H9 (cell line): ENCODE measurements around the gene POMGNT2. TPM values are rescaled to one million over a fixed set of nuclear protein-coding genes. Genes with fewer than 3 reads are reported as not detected.

ENCODE experiments used
- DNase-seq: peaks from one replicate; pipeline ENCODE4 v3.0.0-alpha.2; 2017
- H2AFZ ChIP-seq: one replicate; pipeline ENCODE4 v1.6.1; 2013; ENCODE audit warnings: mild to moderate bottlenecking, low read length, control low read depth, moderate library complexity
- H2AK5ac ChIP-seq: 2 replicates; pipeline ENCODE4 v1.6.1; 2013; ENCODE audit warnings: low read length, control low read depth, mixed read lengths; ENCODE audit not compliant: insufficient read length
- H2BK120ac ChIP-seq: one replicate; pipeline ENCODE4 v1.6.1; 2013; ENCODE audit warnings: low read depth, mild to moderate bottlenecking, low read length, control low read depth, inconsistent platforms; ENCODE audit not compliant: poor library complexity, severe bottlenecking
- H2BK12ac ChIP-seq: 2 replicates; pipeline ENCODE4 v1.6.1; 2013; ENCODE audit warnings: low read length, control low read depth, mixed read lengths, low read depth; ENCODE audit not compliant: insufficient read length
- H2BK15ac ChIP-seq: 2 replicates; pipeline ENCODE4 v1.6.1; 2013; ENCODE audit warnings: low read depth, low read length, control low read depth
- H2BK20ac ChIP-seq: one replicate; pipeline ENCODE4 v1.6.1; 2013; ENCODE audit warnings: low read depth, mild to moderate bottlenecking, low read length, control low read depth, inconsistent platforms; ENCODE audit not compliant: poor library complexity, severe bottlenecking
- H2BK5ac ChIP-seq: 2 replicates; pipeline ENCODE4 v1.6.1; 2013; ENCODE audit warnings: low read length, control low read depth, mixed read lengths; ENCODE audit not compliant: insufficient read length
- H3K14ac ChIP-seq: 2 replicates; pipeline ENCODE4 v1.6.1; 2013; ENCODE audit warnings: low read length, control low read depth; ENCODE audit not compliant: insufficient read depth
- H3K18ac ChIP-seq: 2 replicates; pipeline ENCODE4 v1.6.1; 2013; ENCODE audit warnings: low read depth, mild to moderate bottlenecking, mixed read lengths, low read length, control low read depth; ENCODE audit not compliant: insufficient read length
- H3K23ac ChIP-seq: 2 replicates; pipeline ENCODE4 v1.6.1; 2013; ENCODE audit warnings: low read length, control low read depth, mixed read lengths, low read depth; ENCODE audit not compliant: insufficient read length
- H3K23me2 ChIP-seq: 2 replicates; pipeline ENCODE4 v1.6.1; 2013; ENCODE audit warnings: low read depth, mild to moderate bottlenecking, mixed read lengths, low read length, control low read depth; ENCODE audit not compliant: insufficient read length, poor library complexity, severe bottlenecking
- H3K27ac ChIP-seq: 2 replicates; pipeline ENCODE4 v1.5.1; 2013; ENCODE audit warnings: low read length, control low read depth, mixed read lengths, low read depth; ENCODE audit not compliant: insufficient read length
- H3K27me3 ChIP-seq: 2 replicates; pipeline ENCODE4 v1.6.1; 2013; ENCODE audit warnings: low read length, control low read depth, inconsistent platforms; ENCODE audit not compliant: insufficient read depth
- H3K4ac ChIP-seq: 2 replicates; pipeline ENCODE4 v1.6.1; 2013; ENCODE audit warnings: low read depth, mild to moderate bottlenecking, control low read depth, inconsistent platforms, low read length, moderate library complexity
- H3K4me1 ChIP-seq: 2 replicates; pipeline ENCODE4 v1.6.1; 2013; ENCODE audit warnings: low read length, control low read depth, inconsistent platforms; ENCODE audit not compliant: insufficient read depth
- H3K4me2 ChIP-seq: 2 replicates; pipeline ENCODE4 v1.6.1; 2013; ENCODE audit warnings: low read length, control low read depth, mixed read lengths; ENCODE audit not compliant: insufficient read length, insufficient read depth
- H3K56ac ChIP-seq: 2 replicates; pipeline ENCODE4 v1.6.1; 2013; ENCODE audit warnings: low read depth, mild to moderate bottlenecking, mixed read lengths, low read length, control low read depth; ENCODE audit not compliant: insufficient read length
- H3K79me1 ChIP-seq: 2 replicates; pipeline ENCODE4 v1.6.1; 2013; ENCODE audit warnings: low read depth, mild to moderate bottlenecking, moderate library complexity, low read length, control low read depth, inconsistent platforms; ENCODE audit not compliant: insufficient read depth, poor library complexity, severe bottlenecking
- H3K79me2 ChIP-seq: 2 replicates; pipeline ENCODE4 v1.6.1; 2013; ENCODE audit warnings: low read length, control low read depth, inconsistent platforms; ENCODE audit not compliant: insufficient read depth
- H3K9ac ChIP-seq: 2 replicates; pipeline ENCODE4 v1.6.1; 2013; ENCODE audit warnings: low read length, control low read depth, mixed read lengths; ENCODE audit not compliant: insufficient read length; ENCODE audit errors: extremely low read depth
- H3K9me3 ChIP-seq: one replicate; pipeline ENCODE4 v1.6.1; 2013; ENCODE audit warnings: low read depth, low read length, inconsistent platforms; ENCODE audit not compliant: control insufficient read depth
- H3T11ph ChIP-seq: one replicate; pipeline ENCODE4 v1.6.1; 2013; ENCODE audit warnings: mild to moderate bottlenecking, low read length, control low read depth, inconsistent platforms
- H4K20me1 ChIP-seq: one replicate; pipeline ENCODE4 v1.6.1; 2013; ENCODE audit not compliant: control insufficient read depth, insufficient read length, insufficient read depth
- H4K5ac ChIP-seq: 2 replicates; pipeline ENCODE4 v1.6.1; 2013; ENCODE audit warnings: low read depth, mild to moderate bottlenecking, mixed read lengths, low read length, control low read depth; ENCODE audit not compliant: insufficient read length
- H4K8ac ChIP-seq: replicated peaks from 2 replicates; pipeline ENCODE4 v1.6.1; 2013; ENCODE audit warnings: low read length, control low read depth, mixed read lengths, low read depth; ENCODE audit not compliant: insufficient read length
- H4K91ac ChIP-seq: 2 replicates; pipeline ENCODE4 v1.6.1; 2013; ENCODE audit warnings: low read depth, mild to moderate bottlenecking, moderate library complexity, mixed read lengths, low read length, control low read depth; ENCODE audit not compliant: insufficient read length
- H3K27ac Mint-ChIP-seq, 3 experiments: 2 replicates in 2 of 3; 3 replicates in 1 of 3; pipeline ENCODE4 v1.8.0; 2020 to 2021; ENCODE audit warnings: mixed read lengths in 3 of 3, mild to moderate bottlenecking in 1 of 3, moderate library complexity in 1 of 3
- H3K27me3 Mint-ChIP-seq: 2 replicates; pipeline ENCODE4 v1.8.0; 2021; ENCODE audit warnings: low read depth, mild to moderate bottlenecking, moderate library complexity, mixed read lengths
- H3K36me3 Mint-ChIP-seq, 3 experiments: 2 replicates in 2 of 3; 3 replicates in 1 of 3; pipeline ENCODE4 v1.8.0; 2020 to 2021; ENCODE audit warnings: low read depth in 3 of 3, mixed read lengths in 3 of 3; ENCODE audit not compliant: insufficient read depth in 1 of 3
- H3K4me1 Mint-ChIP-seq, 2 experiments: 2 replicates each; pipeline ENCODE4 v1.8.0; 2020; ENCODE audit warnings: mixed read lengths in 2 of 2
- H3K4me3 Mint-ChIP-seq, 2 experiments: 2 replicates in 1 of 2; 3 replicates in 1 of 2; pipeline ENCODE4 v1.8.0; 2020 to 2021; ENCODE audit warnings: mild to moderate bottlenecking in 2 of 2, mixed read lengths in 2 of 2, moderate library complexity in 1 of 2
- H3K9me3 Mint-ChIP-seq, 2 experiments: 2 replicates in 1 of 2; 3 replicates in 1 of 2; pipeline ENCODE4 v1.8.0; 2020; ENCODE audit warnings: mild to moderate bottlenecking in 2 of 2, mixed read lengths in 2 of 2, moderate library complexity in 1 of 2
- CTCF ChIP-seq: fragments of 200-600 bp; sonication (generic); conservative IDR thresholded peaks from 3 replicates; pipeline ENCODE4 v1.8.0; 2021; ENCODE audit warnings: antibody characterized with exemption, mild to moderate bottlenecking
- WGBS: extraction: QIAGEN DNeasy Blood & Tissue Kit; methylation state at CpG from one replicate; pipeline ENCODE4 v1.1.7; 2013; ENCODE audit warnings: missing lambda C conversion rate, low lambda C conversion rate, mixed read lengths; ENCODE audit not compliant: insufficient read length; ENCODE audit errors: extremely low coverage; 5-methylcytosine and 5-hydroxymethylcytosine counted together
- total RNA-seq: library from RNA; stranded (reverse); gene quantifications from 2 replicates; pipeline ENCODE4 v1.2.1, GENCODE V29; 2021

POMGNT2 gene
- total RNA-seq, 1 experiment from 2014 or later: 14.0 TPM

DNA sequence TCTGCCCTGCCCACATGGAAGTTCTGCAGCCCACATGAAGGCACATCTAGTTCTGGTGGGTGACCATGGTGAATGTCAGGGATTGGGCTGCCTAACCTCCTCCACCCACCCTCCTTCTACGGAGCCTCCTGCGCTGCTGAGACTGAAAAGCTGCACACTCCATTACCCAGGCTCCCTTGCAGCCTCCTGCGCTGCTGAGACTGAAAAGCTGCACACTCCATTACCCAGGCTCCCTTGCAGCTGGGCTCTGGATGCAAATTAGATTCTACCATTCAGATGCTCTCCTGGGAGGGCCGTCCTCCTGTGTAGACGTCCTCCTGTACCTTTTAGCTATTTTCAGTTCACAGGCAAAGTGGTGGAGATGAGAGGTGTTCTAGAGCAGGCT, 32.1 kb downstream of the POMGNT2 start:
- Histone ChIP-seq H2BK20ac (no peak overlapping the region), H3K4me2 (no peak overlapping the region), H3K79me2 (no peaks in the 10 kb centered on the region), H4K5ac (no peak overlapping the region), H2BK15ac (no peak overlapping the region), H3T11ph (no peak overlapping the region), H3K9ac (no peak overlapping the region), H3K27me3 (no peaks in the 10 kb centered on the region), H3K18ac (no peak overlapping the region), H2BK5ac (no peak overlapping the region), H3K4me1 (no peaks in the 10 kb centered on the region), H3K4ac (no peak overlapping the region), H4K20me1 (no peaks in the 10 kb centered on the region), H3K23me2 (no peaks in the 10 kb centered on the region), H3K23ac (no peak overlapping the region), H3K14ac (no peak overlapping the region), H2AK5ac (no peak overlapping the region), H2AFZ (no peak overlapping the region), H3K79me1 (no peaks in the 10 kb centered on the region), H3K9me3 (no peaks in the 10 kb centered on the region), H2BK12ac (no peak overlapping the region), H2BK120ac (no peak overlapping the region), H4K8ac (no peak overlapping the region), H4K91ac (no peak overlapping the region), H3K27ac (no peak overlapping the region), H3K56ac (no peak overlapping the region)
- TF ChIP-seq CTCF: no peak
- Mint-ChIP-seq H3K9me3 (0 out of 5 replicates have a peak, but pooled peaks cover 0 to 4% of the 10 kb centered on the region in 2 experiments), H3K27me3 (peaks cover 1% of the 10 kb centered on the region), H3K27ac (no peak overlapping the region), H3K4me3 (no peak overlapping the region), H3K36me3 (peaks cover 1 to 8% (median 2%) of the 10 kb centered on the region in 3 experiments; a peak in 4 of 7 replicates), H3K4me1 (no peaks in the 10 kb centered on the region)
- no CpG with 5 or more reads among the region's 5 CpGs for WGBS
- DNase-seq: no peak
